ENCODE results near the gene SYT13.

GRCh38 chr11:45258982-45259530 is 27.1 kb downstream of the SYT13 start:
- TF ChIP-seq CTCF (IDR thresholded peaks at IDR 0.05 in 2 of 3, conservative IDR thresholded peaks at IDR 0.05 in 1 of 3; ENCODE audit: control insufficient read depth in 2 of 3, extremely low read depth in 1 of 3, insufficient read depth in 1 of 3, low read depth in 3 of 3, low read length in 3 of 3) = no peak
- no peak for TF ChIP-seq JUND (IDR thresholded peaks at IDR 0.05; ENCODE audit: low read depth, low read length)
- TF ChIP-seq EGR1 (IDR thresholded peaks at IDR 0.05; ENCODE audit: borderline replicate concordance in 1 of 2, low read depth in 2 of 2, low read length in 2 of 2) = no peak
- TF ChIP-seq EP300 (IDR thresholded peaks at IDR 0.05; ENCODE audit: borderline replicate concordance in 1 of 2, control insufficient read depth in 1 of 2, low read depth in 2 of 2, low read length in 2 of 2) = no peak
- TF ChIP-seq PAX5 (IDR thresholded peaks at IDR 0.05; ENCODE audit: borderline replicate concordance, low read depth, low read length) = no peak
- TF ChIP-seq SUZ12 (IDR thresholded peaks at IDR 0.05; ENCODE audit: unreplicated experiment) = no peak
- TF ChIP-seq SMC3 (IDR thresholded peaks at IDR 0.05; ENCODE audit: borderline replicate concordance, low read length) = no peak
- TF ChIP-seq IRF3 (IDR thresholded peaks at IDR 0.05) = no peak
- no peak for TF ChIP-seq MAX (IDR thresholded peaks at IDR 0.05; ENCODE audit: low read depth, low read length)
- no peak for TF ChIP-seq ESRRA (IDR thresholded peaks at IDR 0.05; ENCODE audit: low read length)
- no peak for TF ChIP-seq EZH2 (IDR thresholded peaks at IDR 0.05; ENCODE audit: borderline replicate concordance, control insufficient read depth, low read depth, low read length)
- TF ChIP-seq MTA2 (IDR thresholded peaks at IDR 0.05; ENCODE audit: low read depth) = no peak

All from GM12878 (cell line).